HEK293 (cell line): Measurements from ENCODE around the gene SIMC1.

Source experiments
- CTCF ChIA-PET: fragments of 350-600 bp; formaldehyde crosslinking; extraction: SDS; loops from one replicate; lab custom pipeline; 2021; ENCODE audit warnings: antibody characterized with exemption; lab: Yijun Ruan, JAX
- POLR2A ChIA-PET: fragments of 300-600 bp; formaldehyde crosslinking; extraction: SDS; loops from one replicate; lab custom pipeline; 2020; ENCODE audit warnings: antibody characterized with exemption, inconsistent platforms; lab: Yijun Ruan, JAX
- H3K27ac ChIP-seq: fragments of 200-500 bp; sonication (Bioruptor generic); 2 replicates; pipeline ENCODE4 v1.5.1; 2014; ENCODE audit warnings: low read depth, low read length, control low read depth, inconsistent platforms; ENCODE audit errors: extremely low read depth
- H3K36me3 ChIP-seq, 2 experiments: fragments of 200-500 bp in 1 of 2; sonication (Bioruptor generic) in 1 of 2; 1 replicate in 1 of 2; 2 replicates in 1 of 2; pipeline ENCODE4 v1.5.1; 2014 to 2017; ENCODE audit warnings: inconsistent platforms in 2 of 2, low read length in 2 of 2; ENCODE audit not compliant: control insufficient read depth in 2 of 2, insufficient read depth in 1 of 2
- H3K4me1 ChIP-seq: fragments of 200-500 bp; sonication (Bioruptor generic); 2 replicates; pipeline ENCODE4 v1.5.1; 2014; ENCODE audit warnings: mild to moderate bottlenecking, low read length, inconsistent platforms; ENCODE audit not compliant: control insufficient read depth, insufficient read depth
- H3K4me3 ChIP-seq: 2 replicates; pipeline ENCODE4 v1.5.1; 2011; ENCODE audit warnings: low read depth, mild to moderate bottlenecking, control low read depth, low read length, moderate library complexity
- H3K9me3 ChIP-seq: fragments of 200-500 bp; sonication (Bioruptor generic); 2 replicates; pipeline ENCODE4 v1.5.1; 2014; ENCODE audit warnings: low read depth, low read length, inconsistent platforms; ENCODE audit not compliant: control insufficient read depth, insufficient read depth
- KLF17 ChIP-seq: fragments of 450-650 bp; formaldehyde crosslinking; IDR thresholded peaks from 2 replicates; pipeline ENCODE4 v1.5.1; 2016; ENCODE audit warnings: missing biosample characterization, missing genetic modification characterization
- KLF7 ChIP-seq: fragments of 450-650 bp; formaldehyde crosslinking; IDR thresholded peaks from 2 replicates; pipeline ENCODE4 v1.5.1; 2016; ENCODE audit warnings: missing biosample characterization, missing genetic modification characterization, borderline replicate concordance
- MYNN ChIP-seq: fragments of 450-650 bp; formaldehyde crosslinking; IDR thresholded peaks from 2 replicates; pipeline ENCODE4 v1.5.1; 2016; ENCODE audit warnings: missing biosample characterization, missing genetic modification characterization, borderline replicate concordance
- OVOL3 ChIP-seq: fragments of 450-650 bp; formaldehyde crosslinking; IDR thresholded peaks from 2 replicates; pipeline ENCODE4 v1.5.1; 2016; ENCODE audit warnings: missing biosample characterization, missing genetic modification characterization
- PRDM1 ChIP-seq: fragments of 450-650 bp; formaldehyde crosslinking; IDR thresholded peaks from 2 replicates; pipeline ENCODE4; 2016; ENCODE audit warnings: missing biosample characterization, missing genetic modification characterization
- PRDM6 ChIP-seq: fragments of 450-650 bp; formaldehyde crosslinking; IDR thresholded peaks from 2 replicates; pipeline ENCODE4 v1.5.1; 2017; ENCODE audit warnings: missing biosample characterization, missing genetic modification characterization
- SALL2 ChIP-seq: fragments of 450-650 bp; formaldehyde crosslinking; IDR thresholded peaks from 2 replicates; pipeline ENCODE4 v1.5.0; 2017; ENCODE audit warnings: missing biosample characterization, mild to moderate bottlenecking, missing genetic modification characterization, borderline replicate concordance
- ZBTB17 ChIP-seq: fragments of 450-650 bp; formaldehyde crosslinking; IDR thresholded peaks from 2 replicates; pipeline ENCODE4 v1.5.1; 2016; ENCODE audit warnings: missing biosample characterization, missing genetic modification characterization
- ZNF146 ChIP-seq: fragments of 450-650 bp; formaldehyde crosslinking; IDR thresholded peaks from 2 replicates; pipeline ENCODE4 v1.5.1; 2016; ENCODE audit warnings: missing biosample characterization, missing genetic modification characterization
- ZNF155 ChIP-seq: fragments of 450-650 bp; formaldehyde crosslinking; IDR thresholded peaks from 2 replicates; pipeline ENCODE4 v1.5.1; 2016; ENCODE audit warnings: missing biosample characterization, missing genetic modification characterization
- ZNF169 ChIP-seq: fragments of 450-650 bp; formaldehyde crosslinking; IDR thresholded peaks from 2 replicates; pipeline ENCODE4 v1.5.1; 2016; ENCODE audit warnings: missing biosample characterization, missing genetic modification characterization
- ZNF23 ChIP-seq: fragments of 450-650 bp; formaldehyde crosslinking; IDR thresholded peaks from 2 replicates; pipeline ENCODE4 v1.5.1; 2016; ENCODE audit warnings: missing biosample characterization, missing genetic modification characterization, borderline replicate concordance
- ZNF248 ChIP-seq: fragments of 450-650 bp; formaldehyde crosslinking; IDR thresholded peaks from 2 replicates; pipeline ENCODE4 v1.5.1; 2017; ENCODE audit warnings: missing biosample characterization, missing genetic modification characterization
- ZNF335 ChIP-seq: fragments of 450-650 bp; formaldehyde crosslinking; conservative IDR thresholded peaks from 2 replicates; pipeline ENCODE4 v1.5.1; 2016; ENCODE audit warnings: missing biosample characterization, missing genetic modification characterization
- ZNF449 ChIP-seq: fragments of 450-650 bp; formaldehyde crosslinking; IDR thresholded peaks from 2 replicates; pipeline ENCODE4 v1.5.1; 2017; ENCODE audit warnings: missing biosample characterization, mild to moderate bottlenecking, missing genetic modification characterization, moderate library complexity
- ZNF48 ChIP-seq: fragments of 450-650 bp; formaldehyde crosslinking; IDR thresholded peaks from 2 replicates; pipeline ENCODE4 v1.5.1; 2016; ENCODE audit warnings: missing biosample characterization, missing genetic modification characterization
- ZNF521 ChIP-seq: fragments of 450-650 bp; formaldehyde crosslinking; IDR thresholded peaks from 2 replicates; pipeline ENCODE4 v1.5.1; 2017; ENCODE audit warnings: missing biosample characterization, mild to moderate bottlenecking, missing genetic modification characterization
- ZNF529 ChIP-seq: fragments of 450-650 bp; formaldehyde crosslinking; IDR thresholded peaks from 2 replicates; pipeline ENCODE4 v1.5.1; 2017; ENCODE audit warnings: missing genetic modification characterization, missing biosample characterization; ENCODE audit not compliant: insufficient replicate concordance
- ZNF544 ChIP-seq: fragments of 450-650 bp; formaldehyde crosslinking; IDR thresholded peaks from 2 replicates; pipeline ENCODE4 v1.5.0; 2017; ENCODE audit warnings: missing biosample characterization, missing genetic modification characterization
- ZNF548 ChIP-seq: fragments of 450-650 bp; formaldehyde crosslinking; IDR thresholded peaks from 2 replicates; pipeline ENCODE4 v1.5.1; 2016; ENCODE audit warnings: missing biosample characterization, missing genetic modification characterization
- ZNF664 ChIP-seq: fragments of 450-650 bp; formaldehyde crosslinking; IDR thresholded peaks from 2 replicates; pipeline ENCODE4 v1.5.1; 2016; ENCODE audit warnings: missing biosample characterization, missing genetic modification characterization
- ZXDB ChIP-seq: fragments of 450-650 bp; formaldehyde crosslinking; IDR thresholded peaks from 2 replicates; pipeline ENCODE4 v1.5.1; 2016; ENCODE audit warnings: missing biosample characterization, missing genetic modification characterization
- TF ChIP-seq, protein P1 (sequence below): fragments of 450-650 bp; IDR thresholded peaks from 2 replicates; pipeline ENCODE4 v1.5.1; 2018; ENCODE audit warnings: missing biosample characterization, missing genetic modification characterization

The SIMC1 gene

DNA sequence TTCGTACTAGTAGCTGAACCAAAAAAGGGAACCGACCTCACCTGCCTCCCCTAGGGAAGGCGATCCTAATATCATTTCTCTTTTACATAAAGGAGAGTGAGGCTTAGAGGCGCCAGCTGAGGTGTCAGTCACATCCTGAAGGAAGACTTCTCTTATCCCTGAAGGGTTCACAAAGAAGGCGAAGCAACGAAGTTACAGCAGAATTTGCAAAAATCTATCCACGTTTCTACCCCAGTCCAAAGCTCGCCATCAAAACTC is 123.9 kb downstream of the SIMC1 start:
- CTCF ChIA-PET: no interaction called here
- no peak for TF ChIP-seq ZNF529 (tag by site-specific recombination)
- 0 out of 2 replicates have a peak, but pooled peaks have one; percentile 2 for TF ChIP-seq PRDM1
- Histone ChIP-seq H3K36me3 (peaks cover 7 to 26% of the 10 kb centered on the region in 2 experiments; a peak in 2 of 3 replicates), H3K4me1 (no peaks in the 10 kb centered on the region), H3K27ac (no peak overlapping the region), H3K9me3 (no peaks in the 10 kb centered on the region), H3K4me3 (no peak overlapping the region; the same call in 1 of the 2 replicates)
- POLR2A ChIA-PET: interaction anchor here (0.6 to 2.4 kb wide), 13 partner anchors 9 to 1702 kb away, joined by 3 to 24 read pairs (median 5); partner anchors contain the start of genes HIGD2A, NOP16 and RNF44

GRCh38 chr5:176364765-176365350 is 126.6 kb downstream of the SIMC1 start:
- TF ChIP-seq ZNF335: peak; percentile 67
- TF ChIP-seq ZXDB (tag by site-specific recombination): 0 out of 2 replicates have a peak, but pooled peaks have one; percentile 17
- no peak for TF ChIP-seq PRDM6 (tag by site-specific recombination)
- no peak for TF ChIP-seq ZNF169 (tag by site-specific recombination)
- TF ChIP-seq ZNF529 (tag by site-specific recombination): no peak
- TF ChIP-seq ZNF544 (tag by site-specific recombination): no peak
- TF ChIP-seq ZNF664 (tag by site-specific recombination): no peak
- peak; percentile 37; the same call in 1 of the 2 replicates for TF ChIP-seq ZBTB17 (tag by site-specific recombination)
- no peak for TF ChIP-seq ZNF449 (tag by site-specific recombination)

DNA sequence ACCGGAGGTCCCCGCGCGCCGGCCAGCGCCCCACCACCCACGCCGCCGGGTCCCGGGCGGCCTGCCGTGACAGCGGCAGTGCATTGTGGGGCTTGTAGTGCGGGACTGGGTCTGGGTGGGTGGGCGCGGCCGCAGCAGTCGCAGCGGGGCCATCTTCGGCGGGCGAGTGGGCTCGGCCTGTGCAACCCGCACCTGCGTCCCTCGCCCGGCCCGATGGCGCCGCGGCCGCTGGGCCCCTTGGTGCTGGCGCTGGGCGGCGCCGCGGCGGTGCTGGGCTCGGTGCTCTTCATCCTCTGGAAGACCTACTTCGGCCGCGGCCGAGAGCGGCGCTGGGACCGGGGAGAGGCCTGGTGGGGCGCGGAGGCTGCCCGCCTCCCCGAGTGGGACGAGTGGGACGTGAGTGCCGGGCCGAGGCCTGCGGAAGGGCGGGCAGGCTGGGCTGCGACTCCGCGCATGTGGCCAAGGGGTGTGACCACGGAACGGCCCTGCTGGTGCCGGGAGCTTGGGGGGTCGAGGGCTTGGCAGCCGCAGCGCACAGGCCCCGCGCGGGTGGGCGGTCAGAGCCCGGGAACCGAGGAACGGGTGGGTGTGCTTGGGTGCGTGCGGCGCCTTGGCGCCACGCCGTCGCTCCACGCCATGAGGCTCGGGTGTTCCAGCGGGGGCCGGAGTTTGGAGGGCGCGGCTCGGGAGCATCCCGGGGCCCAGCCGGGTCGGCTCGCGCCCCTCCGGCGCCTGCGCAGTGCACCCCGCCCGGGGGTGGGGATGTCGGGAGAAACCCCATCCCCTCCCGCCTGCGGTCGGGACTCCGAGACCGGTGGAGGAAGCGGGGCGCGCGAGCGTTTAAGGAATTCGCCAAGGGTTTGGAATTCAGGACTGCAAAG is 127.4 kb downstream of the SIMC1 start, which contains the start of gene ARL10:
Gene ARL10 (plus strand): TSS at position 137 of the 881 bp plus-strand sequence. CDS start 77 bp downstream, at position 214.
- Histone ChIP-seq H3K4me1 (no peaks in the 10 kb centered on the region), H3K36me3 (peaks cover 4 to 37% of the 10 kb centered on the region in 2 experiments; a peak in 2 of 3 replicates), H3K27ac (peak within 1 kb of the TSS; percentile 60; the same call in 1 of the 2 replicates), H3K9me3 (no peaks in the 10 kb centered on the region), H3K4me3 (peak within 1 kb of the TSS; percentile 60)
- ChIA-PET POLR2A (no interaction called here), CTCF (no interaction called here)
- TF ChIP-seq ZNF48 (no peak), ZNF548 (tag by site-specific recombination) (no peak), SALL2 (tag by site-specific recombination) (no peak), ZNF248 (tag by site-specific recombination) (no peak), KLF17 (tag by site-specific recombination) (no peak), KLF7 (tag by site-specific recombination) (no peak), ZNF146 (tag by site-specific recombination) (no peak), OVOL3 (no peak), ZNF23 (tag by site-specific recombination) (no peak), ZNF155 (no peak), MYNN (no peak), ZNF521 (tag by site-specific recombination) (no peak)
- TF ChIP-seq, protein P1, sequence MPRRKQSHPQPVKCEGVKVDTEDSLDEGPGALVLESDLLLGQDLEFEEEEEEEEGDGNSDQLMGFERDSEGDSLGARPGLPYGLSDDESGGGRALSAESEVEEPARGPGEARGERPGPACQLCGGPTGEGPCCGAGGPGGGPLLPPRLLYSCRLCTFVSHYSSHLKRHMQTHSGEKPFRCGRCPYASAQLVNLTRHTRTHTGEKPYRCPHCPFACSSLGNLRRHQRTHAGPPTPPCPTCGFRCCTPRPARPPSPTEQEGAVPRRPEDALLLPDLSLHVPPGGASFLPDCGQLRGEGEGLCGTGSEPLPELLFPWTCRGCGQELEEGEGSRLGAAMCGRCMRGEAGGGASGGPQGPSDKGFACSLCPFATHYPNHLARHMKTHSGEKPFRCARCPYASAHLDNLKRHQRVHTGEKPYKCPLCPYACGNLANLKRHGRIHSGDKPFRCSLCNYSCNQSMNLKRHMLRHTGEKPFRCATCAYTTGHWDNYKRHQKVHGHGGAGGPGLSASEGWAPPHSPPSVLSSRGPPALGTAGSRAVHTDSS (tag by site-specific recombination): no peak

More at GRCh38 chr5:176364765-176365350, 126.6 kb downstream of the SIMC1 start:
- Histone ChIP-seq H3K27ac (peak overlapping the region; percentile 60; the same call in 1 of the 2 replicates), H3K4me3 (peak overlapping the region; percentile 60), H3K4me1 (no peaks in the 10 kb centered on the region), H3K9me3 (no peaks in the 10 kb centered on the region), H3K36me3 (peaks cover 4 to 30% of the 10 kb centered on the region in 2 experiments; a peak in 2 of 3 replicates)
- CTCF ChIA-PET: no interaction called here
- POLR2A ChIA-PET: no interaction called here
